SH-SY5Y (cell line): ENCODE data around the gene MRPL22.

Experiments
- GATA2 ChIP-seq: IDR thresholded peaks from 2 replicates; pipeline ENCODE4 v1.6.1; 2011; ENCODE audit warnings: mild to moderate bottlenecking, low read depth, low read length
- GATA3 ChIP-seq: IDR thresholded peaks from 2 replicates; pipeline ENCODE4 v1.6.1; 2011; ENCODE audit warnings: low read depth, mild to moderate bottlenecking, low read length, moderate library complexity

DNA sequence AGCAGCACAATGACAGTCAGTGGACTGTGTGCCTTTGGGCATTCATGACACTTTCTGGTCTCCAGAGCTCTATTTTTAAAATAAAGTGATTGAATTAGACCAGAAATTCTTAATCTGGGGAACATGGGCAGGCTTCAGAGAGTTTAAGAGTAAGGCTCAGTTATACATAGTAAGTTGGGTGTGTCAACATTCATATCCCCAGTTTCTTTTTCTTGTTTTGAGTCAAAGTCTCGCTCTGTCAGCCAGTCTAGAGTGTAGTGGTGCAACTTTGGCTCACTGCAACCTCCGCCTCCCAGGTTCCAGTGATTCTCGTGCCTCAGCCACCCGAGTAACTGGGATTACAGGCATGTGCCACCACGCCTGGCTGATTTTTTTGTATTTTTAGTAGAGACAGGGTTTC, 59.0 kb downstream of the MRPL22 start:
- TF ChIP-seq GATA3 (no peak), GATA2 (no peak)
